ENCODE measurements around the gene GSTT2.

DNA sequence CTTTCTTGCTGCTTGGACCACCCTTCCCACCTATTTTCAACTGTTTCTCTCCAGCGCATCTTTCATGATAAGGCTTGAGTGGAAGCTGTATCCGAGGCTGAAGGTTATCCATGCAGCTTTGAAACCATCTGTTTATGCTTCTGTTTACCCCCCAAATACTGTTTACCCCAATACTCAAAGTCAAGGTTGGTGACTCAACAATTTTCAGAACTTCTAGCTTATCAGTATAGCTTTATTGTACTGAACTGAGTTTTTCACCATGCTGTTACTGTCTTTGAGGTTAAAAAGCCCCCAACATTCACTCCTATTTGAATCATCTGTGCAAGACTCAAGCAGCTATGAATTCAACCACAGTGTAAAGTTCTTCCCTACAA is 30.1 kb downstream of the GSTT2 start:
- TF ChIP-seq POLR2A (IDR thresholded peaks at IDR 0.05; ENCODE audit: low read length) (no peak), GATA1 (IDR thresholded peaks at IDR 0.05; ENCODE audit: low read depth, low read length) (no peak)

Measured in erythroblast (primary cell).